ENCODE results near the gene SAT1. TPM values are rescaled to one million over a fixed set of nuclear protein-coding genes. Genes with fewer than 3 reads are reported as not detected.

The SAT1 gene
- total and polyA plus RNA-seq, 4 donors, result 606 to 2,339 (median 1,213) TPM

DNA sequence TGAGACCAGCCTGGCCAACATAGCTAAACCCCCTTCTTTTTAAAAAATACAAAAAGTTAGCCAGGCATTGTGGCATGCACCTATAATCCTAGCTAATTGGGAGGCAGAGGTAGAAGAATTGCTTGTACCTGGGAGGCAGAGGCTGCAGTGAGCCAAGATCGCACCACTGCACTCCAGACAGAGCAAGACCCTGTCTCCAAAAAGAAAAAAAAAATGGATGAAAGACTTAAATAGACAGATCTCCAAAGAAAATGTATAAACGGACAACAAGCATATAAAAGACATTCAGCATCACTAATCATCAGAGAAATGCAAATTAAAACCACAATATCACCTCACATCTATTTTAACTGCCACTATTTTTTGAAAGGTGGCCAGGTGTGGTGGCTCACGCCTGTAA is 6.6 kb upstream of the SAT1 start:
- H3K27ac ChIP-seq (ENCODE audit: low read depth in 1 of 2, low read length in 1 of 2), result no peak overlapping the region
- H3K4me1 ChIP-seq (ENCODE audit: control insufficient read depth in 5 of 5, insufficient read depth in 5 of 5, low read length in 5 of 5), result peaks cover 0 to 3% (median 0%) of the 10 kb centered on the region in 5 donors
- no peaks in the 10 kb centered on the region for H3K36me3 ChIP-seq (ENCODE audit: control insufficient read depth in 4 of 4, insufficient read depth in 4 of 4, low read length in 4 of 4)
- no peak overlapping the region for H3K9ac ChIP-seq (ENCODE audit: insufficient read depth in 1 of 2, low read length in 2 of 2)
- WGBS, 2 donors, result 87 to 93% methylated on average over 3 of the region's 3 CpGs
- no peak for ATAC-seq (ENCODE audit: insufficient read depth, low FRiP score)
- H3K9me3 ChIP-seq (ENCODE audit: control insufficient read depth in 4 of 4, insufficient read depth in 3 of 4, low read length in 3 of 4), result no peaks in the 10 kb centered on the region
- no peaks in the 10 kb centered on the region for H3K27me3 ChIP-seq (ENCODE audit: control insufficient read depth in 3 of 3, insufficient read depth in 3 of 3, low read length in 2 of 3)
- no peak for DNase-seq
- no peak overlapping the region for H3K4me3 ChIP-seq
- no peak for TF ChIP-seq CTCF (IDR thresholded peaks at IDR 0.05; ENCODE audit: control extremely low read depth, extremely low read depth)

- Histone ChIP-seq H3K27ac (ENCODE audit: low read depth in 1 of 2, low read length in 1 of 2) (no peak overlapping the region), H3K9ac (ENCODE audit: insufficient read depth in 1 of 2, low read length in 2 of 2) (no peak overlapping the region), H3K4me1 (ENCODE audit: control insufficient read depth in 5 of 5, insufficient read depth in 5 of 5, low read length in 5 of 5) (no peaks in the 10 kb centered on the region), H3K9me3 (ENCODE audit: control insufficient read depth in 4 of 4, insufficient read depth in 3 of 4, low read length in 3 of 4) (no peaks in the 10 kb centered on the region), H3K4me3 (no peak overlapping the region), H3K27me3 (ENCODE audit: control insufficient read depth in 3 of 3, insufficient read depth in 3 of 3, low read length in 2 of 3) (no peaks in the 10 kb centered on the region), H3K36me3 (ENCODE audit: control insufficient read depth in 4 of 4, insufficient read depth in 4 of 4, low read length in 4 of 4) (peaks cover 0 to 5% (median 0%) of the 10 kb centered on the region in 4 donors)
- WGBS, 2 donors, result 75 to 83% methylated on average over 4 of the region's 4 CpGs
- no peak for TF ChIP-seq CTCF (IDR thresholded peaks at IDR 0.05; ENCODE audit: control extremely low read depth, extremely low read depth)
- no peak for ATAC-seq (ENCODE audit: insufficient read depth, low FRiP score)
- DNase-seq, result no peak
Measured at GRCh38 chrX:23779025-23779424, 3.9 kb upstream of the SAT1 start.

- Histone ChIP-seq H3K9ac (ENCODE audit: insufficient read depth in 1 of 2, low read length in 2 of 2) (no peak overlapping the region), H3K27ac (ENCODE audit: low read depth in 1 of 2, low read length in 1 of 2) (peak overlapping the region; percentile 3 to 63), H3K4me1 (ENCODE audit: control insufficient read depth in 5 of 5, insufficient read depth in 5 of 5, low read length in 5 of 5) (no peaks in the 10 kb centered on the region), H3K27me3 (ENCODE audit: control insufficient read depth in 3 of 3, insufficient read depth in 3 of 3, low read length in 2 of 3) (peaks cover 0 to 3% (median 0%) of the 10 kb centered on the region in 3 donors), H3K36me3 (ENCODE audit: control insufficient read depth in 4 of 4, insufficient read depth in 4 of 4, low read length in 4 of 4) (peaks cover 0 to 11% (median 5%) of the 10 kb centered on the region in 4 donors), H3K9me3 (ENCODE audit: control insufficient read depth in 4 of 4, insufficient read depth in 3 of 4, low read length in 3 of 4) (no peaks in the 10 kb centered on the region), H3K4me3 (no peak overlapping the region)
- ATAC-seq (ENCODE audit: insufficient read depth, low FRiP score) (no peak), DNase-seq (no peak)
- TF ChIP-seq CTCF (IDR thresholded peaks at IDR 0.05; ENCODE audit: control extremely low read depth, extremely low read depth), result no peak
- 31 to 50% methylated on average over 6 of the region's 6 CpGs for WGBS, 2 donors
Measured at GRCh38 chrX:23782455-23782854, 518 bp upstream of the SAT1 start.
